MM.1S (cell line): ENCODE measurements around the gene MORC4.

Source experiments
- DNase-seq: peaks from one replicate; pipeline ENCODE4 v3.0.0-alpha.2; 2015
- H2AFZ ChIP-seq: fragments of 300-600 bp; sonication (generic); 2 replicates; pipeline ENCODE4 v1.6.0; 2016; ENCODE audit warnings: antibody characterized with exemption, low read length
- H3F3A ChIP-seq: fragments of 300-600 bp; sonication (generic); 2 replicates; pipeline ENCODE4 v1.6.1; 2016; ENCODE audit warnings: mild to moderate bottlenecking, antibody characterized with exemption, low read length, moderate library complexity, mixed read lengths; ENCODE audit not compliant: insufficient read depth
- H3K27ac ChIP-seq: fragments of 300-600 bp; sonication (generic); 2 replicates; pipeline ENCODE4 v1.5.1; 2016; ENCODE audit warnings: mild to moderate bottlenecking, low read length
- H3K27me3 ChIP-seq: fragments of 300-600 bp; sonication (generic); replicated peaks from 2 replicates; pipeline ENCODE4 v1.6.0; 2016; ENCODE audit warnings: low read length; ENCODE audit not compliant: insufficient read depth
- H3K36me3 ChIP-seq: fragments of 300-600 bp; sonication (generic); replicated peaks from 2 replicates; pipeline ENCODE4 v1.6.1; 2016; ENCODE audit warnings: mild to moderate bottlenecking, low read length, mixed read lengths; ENCODE audit not compliant: insufficient read depth
- H3K4me1 ChIP-seq: fragments of 300-600 bp; sonication (generic); 2 replicates; pipeline ENCODE4 v1.6.1; 2016; ENCODE audit warnings: low read length, mixed read lengths
- H3K4me2 ChIP-seq: fragments of 300-600 bp; sonication (generic); 2 replicates; pipeline ENCODE4 v1.6.0; 2016; ENCODE audit warnings: low read depth, low read length
- H3K4me3 ChIP-seq: fragments of 300-600 bp; sonication (generic); 2 replicates; pipeline ENCODE4 v1.5.1; 2016; ENCODE audit warnings: low read length, mixed read lengths
- H3K79me2 ChIP-seq: fragments of 300-600 bp; sonication (generic); 2 replicates; pipeline ENCODE4 v1.6.1; 2016; ENCODE audit warnings: mixed run types, low read length, mixed read lengths
- H3K9ac ChIP-seq: fragments of 300-600 bp; sonication (generic); 2 replicates; pipeline ENCODE4 v1.6.1; 2016; ENCODE audit warnings: low read length, mixed read lengths
- H3K9me2 ChIP-seq: fragments of 300-600 bp; sonication (generic); replicated peaks from 2 replicates; pipeline ENCODE4 v1.6.1; 2016; ENCODE audit warnings: mild to moderate bottlenecking, low read length, mixed read lengths; ENCODE audit not compliant: insufficient read depth
- H3K9me3 ChIP-seq: fragments of 300-600 bp; sonication (generic); replicated peaks from 2 replicates; pipeline ENCODE4 v1.6.1; 2016; ENCODE audit warnings: mild to moderate bottlenecking, low read length, mixed read lengths; ENCODE audit not compliant: insufficient read depth
- H4K20me1 ChIP-seq: fragments of 300-600 bp; sonication (generic); 2 replicates; pipeline ENCODE4 v1.6.1; 2016; ENCODE audit warnings: mild to moderate bottlenecking, low read length, moderate library complexity, mixed read lengths; ENCODE audit not compliant: insufficient read depth
- CTCF ChIP-seq: fragments of 300-600 bp; sonication (generic); IDR thresholded peaks from 2 replicates; pipeline ENCODE4 v1.5.1; 2016; ENCODE audit warnings: antibody characterized with exemption, low read length, mixed read lengths
- EZH2 ChIP-seq: fragments of 300-600 bp; sonication (generic); optimal IDR thresholded peaks from 2 replicates; pipeline ENCODE3; 2017; ENCODE audit warnings: low read depth, mild to moderate bottlenecking, antibody characterized with exemption, low read length, mixed read lengths
- EZH2phosphoT487 ChIP-seq: fragments of 300-600 bp; sonication (generic); IDR thresholded peaks from 2 replicates; pipeline ENCODE4 v1.6.1; 2018; ENCODE audit warnings: antibody characterized with exemption, low read length

The MORC4 gene

GRCh38 chrX:106931831-106932491 is 68.1 kb downstream of the MORC4 start:
- H3F3A ChIP-seq, result no peaks in the 10 kb centered on the region
- H3K4me2 ChIP-seq, result no peak overlapping the region
- H3K9me3 ChIP-seq, result no peaks in the 10 kb centered on the region
- no peak overlapping the region for H2AFZ ChIP-seq
- H3K9ac ChIP-seq, result no peak overlapping the region
- H3K4me3 ChIP-seq, result no peak overlapping the region
- no peak overlapping the region for H3K27ac ChIP-seq
- no peak for DNase-seq
- H3K27me3 ChIP-seq, result no peaks in the 10 kb centered on the region
- H3K9me2 ChIP-seq, result no peaks in the 10 kb centered on the region
- no peaks in the 10 kb centered on the region for H4K20me1 ChIP-seq
- no peaks in the 10 kb centered on the region for H3K79me2 ChIP-seq
- H3K36me3 ChIP-seq, result no peaks in the 10 kb centered on the region
- no peaks in the 10 kb centered on the region for H3K4me1 ChIP-seq
- no peak for TF ChIP-seq EZH2
- TF ChIP-seq EZH2phosphoT487, result no peak
- TF ChIP-seq CTCF, result no peak

GRCh38 chrX:106928227-106928626 is 71.8 kb downstream of the MORC4 start:
- no peaks in the 10 kb centered on the region for H3K79me2 ChIP-seq
- H2AFZ ChIP-seq, result no peak overlapping the region
- TF ChIP-seq EZH2phosphoT487, result no peak
- TF ChIP-seq EZH2, result no peak
- TF ChIP-seq CTCF, result no peak
- no peaks in the 10 kb centered on the region for H3K4me1 ChIP-seq
- H3K9ac ChIP-seq, result no peak overlapping the region
- no peaks in the 10 kb centered on the region for H4K20me1 ChIP-seq
- no peaks in the 10 kb centered on the region for H3K9me3 ChIP-seq
- no peak overlapping the region for H3K27ac ChIP-seq
- H3K4me3 ChIP-seq, result no peak overlapping the region
- DNase-seq, result no peak
- no peaks in the 10 kb centered on the region for H3K27me3 ChIP-seq
- H3K4me2 ChIP-seq, result no peak overlapping the region
- no peaks in the 10 kb centered on the region for H3F3A ChIP-seq
- no peaks in the 10 kb centered on the region for H3K36me3 ChIP-seq
- no peaks in the 10 kb centered on the region for H3K9me2 ChIP-seq

- Histone ChIP-seq H3F3A (no peaks in the 10 kb centered on the region), H4K20me1 (no peaks in the 10 kb centered on the region), H3K36me3 (no peaks in the 10 kb centered on the region), H3K79me2 (no peaks in the 10 kb centered on the region), H3K27me3 (no peaks in the 10 kb centered on the region), H3K4me2 (no peak overlapping the region), H3K4me1 (no peaks in the 10 kb centered on the region), H3K9ac (no peak overlapping the region), H3K9me3 (no peaks in the 10 kb centered on the region), H2AFZ (no peak overlapping the region), H3K9me2 (no peaks in the 10 kb centered on the region), H3K27ac (no peak overlapping the region), H3K4me3 (no peak overlapping the region)
- no peak for TF ChIP-seq CTCF
- TF ChIP-seq EZH2, result no peak
- TF ChIP-seq EZH2phosphoT487, result no peak
- no peak for DNase-seq
Observed at GRCh38 chrX:106927700-106928099, 72.3 kb downstream of the MORC4 start.
